Measurements from ENCODE around the gene VAV2.

GRCh38 chr9:134036130-134036529 is 44.0 kb upstream of the VAV2 start:
- TF ChIP-seq CTCF (conservative IDR thresholded peaks at IDR 0.05; ENCODE audit: low read depth, low read length) = no peak
- no peak for TF ChIP-seq EZH2 (IDR thresholded peaks at IDR 0.05; ENCODE audit: low read length, unreplicated experiment)
- no peak for TF ChIP-seq EZH2phosphoT487 (IDR thresholded peaks at IDR 0.05; ENCODE audit: borderline replicate concordance, low read length)
